Ammon's horn (tissue), 1 donor: ENCODE measurements around the gene ATG2A.
A peak's percentile ranks its signal among the peaks of the same experiment; 100 is the strongest.

Experiments
- DNase-seq: peaks from one replicate; pipeline ENCODE4 v3.0.0-alpha.2; 2016; ENCODE audit warnings: low spot score

Gene ATG2A

DNA sequence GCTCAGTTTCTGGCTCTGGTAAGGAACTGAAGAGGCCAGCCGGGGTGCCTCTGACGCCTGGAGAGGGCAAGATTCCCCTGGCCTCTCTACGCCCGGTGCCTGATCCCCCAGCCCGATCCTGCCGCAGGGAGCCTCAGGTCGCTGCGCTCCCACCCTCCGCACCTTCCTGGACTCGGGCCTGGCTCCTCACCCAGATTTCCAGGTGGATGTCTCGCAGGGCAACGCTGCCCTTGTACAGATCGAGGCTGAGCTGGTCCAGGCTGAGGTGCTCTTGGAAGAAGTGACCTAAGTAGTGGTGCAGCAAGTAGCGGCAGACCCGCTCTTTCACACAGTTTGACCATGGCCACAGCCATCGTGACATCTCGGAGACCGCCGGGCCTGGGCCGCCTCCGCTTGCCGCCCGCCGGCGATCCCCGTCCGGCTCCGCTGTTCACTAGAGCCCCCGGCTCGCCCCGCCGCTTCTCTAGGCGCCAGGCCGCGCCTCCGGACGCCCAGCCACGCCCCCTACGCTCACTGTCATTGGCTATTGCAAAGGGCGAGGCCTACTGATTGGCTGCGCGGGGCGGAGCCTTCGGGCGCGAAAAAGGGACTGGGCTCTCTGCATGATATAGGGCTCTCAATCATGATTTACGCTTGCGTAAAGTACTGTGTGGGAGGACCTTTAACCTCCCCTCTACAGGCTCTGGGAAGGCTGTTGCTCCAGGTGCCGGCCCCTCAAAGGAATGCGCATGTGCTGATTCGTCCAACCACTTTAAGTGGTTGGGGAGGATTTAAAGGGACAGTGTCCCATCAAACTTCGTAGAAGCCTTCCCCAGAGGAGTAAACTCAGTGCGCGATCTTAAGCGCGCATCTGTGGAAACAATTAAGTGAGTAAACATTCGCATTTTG is at the start of gene ATG2A:
TSS of gene ATG2A (minus strand) at position 435 of the 888 bp plus-strand sequence. CDS start at position 361, 74 bp downstream.
- DNase-seq: peak; percentile 99

DNA sequence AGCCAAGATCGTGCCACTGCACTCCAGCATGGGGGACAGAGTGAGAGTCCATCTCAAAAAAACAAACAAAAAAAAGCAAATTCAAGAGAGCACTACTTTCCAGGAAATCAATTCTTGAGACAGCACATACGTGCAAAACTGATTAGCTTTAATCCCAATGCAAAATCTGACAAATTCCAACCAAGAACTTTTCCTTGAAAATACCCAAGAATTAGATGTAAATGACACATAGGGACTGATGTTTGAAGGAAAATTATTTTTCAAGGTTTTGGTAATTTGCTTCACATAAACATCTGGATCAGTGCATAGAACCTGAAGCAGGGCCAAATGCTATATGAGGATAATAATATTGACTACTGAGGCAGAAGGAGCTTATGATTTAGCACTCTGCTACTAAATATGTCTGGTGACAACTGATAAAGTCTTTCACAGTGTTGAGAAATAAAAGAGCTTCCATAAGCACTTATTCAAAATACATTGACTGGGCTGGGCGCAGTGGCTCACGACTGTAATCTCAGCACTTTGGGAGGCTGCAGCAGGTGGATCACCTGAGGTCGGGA is 46.1 kb upstream of the ATG2A start:
- DNase-seq: no peak

DNA sequence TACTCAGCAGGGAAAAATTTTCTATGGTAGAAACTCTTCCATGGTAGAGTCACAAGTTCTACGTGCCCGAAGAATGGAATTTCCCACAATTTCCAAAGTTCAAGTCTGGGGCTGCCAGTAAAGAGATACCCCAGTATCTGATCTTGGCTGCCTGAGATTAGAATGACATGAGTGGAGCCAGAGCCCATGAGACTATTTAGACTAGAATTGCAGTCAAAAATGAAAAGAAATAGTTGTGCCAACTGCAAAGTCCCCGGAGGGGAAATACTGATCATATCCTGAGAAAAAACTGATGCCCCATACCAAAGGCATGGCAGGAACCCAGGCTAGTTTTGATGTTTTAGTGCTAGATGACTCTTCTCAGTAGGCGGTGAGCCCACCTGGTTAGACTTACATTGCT is 43.7 kb upstream of the ATG2A start:
- no peak for DNase-seq

DNA sequence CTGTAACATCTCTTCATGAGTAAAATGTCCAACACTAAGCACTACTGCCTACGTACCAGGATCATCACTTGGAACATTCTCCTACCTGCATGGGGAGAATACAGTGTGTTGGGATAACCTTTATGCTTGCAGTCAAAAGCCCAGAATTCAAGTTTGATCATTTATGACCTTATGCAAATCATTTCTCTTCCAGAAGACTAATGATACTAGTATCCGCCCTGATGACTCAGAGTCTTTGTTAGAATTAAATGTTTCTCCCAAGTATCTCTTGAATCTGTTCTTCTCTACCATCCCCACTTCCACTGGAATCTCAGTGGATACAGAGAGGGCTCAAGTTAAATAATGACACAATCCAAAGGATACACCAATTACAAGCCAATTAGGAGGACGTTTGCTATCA is 42.5 kb upstream of the ATG2A start:
- DNase-seq: no peak

DNA sequence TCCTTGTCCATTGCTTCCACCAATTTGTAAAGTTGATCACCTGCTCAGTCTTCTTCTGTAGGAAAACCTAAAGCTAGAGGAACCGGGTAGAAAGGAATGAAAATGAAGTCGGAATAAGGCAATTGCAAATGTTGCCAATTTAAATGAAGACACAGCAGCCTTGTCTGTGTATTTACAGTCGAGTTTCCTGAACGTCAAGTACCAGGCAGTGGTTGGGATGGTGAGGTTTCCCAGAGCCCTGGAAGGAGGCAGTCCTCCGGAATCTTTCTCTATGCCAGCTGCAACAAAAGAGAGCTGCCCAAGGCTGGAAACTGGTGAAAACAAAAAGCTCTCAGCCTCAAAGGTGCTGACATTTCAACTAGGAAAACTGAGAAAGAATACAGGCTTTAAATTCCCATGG is 37.2 kb upstream of the ATG2A start:
- DNase-seq: no peak

DNA sequence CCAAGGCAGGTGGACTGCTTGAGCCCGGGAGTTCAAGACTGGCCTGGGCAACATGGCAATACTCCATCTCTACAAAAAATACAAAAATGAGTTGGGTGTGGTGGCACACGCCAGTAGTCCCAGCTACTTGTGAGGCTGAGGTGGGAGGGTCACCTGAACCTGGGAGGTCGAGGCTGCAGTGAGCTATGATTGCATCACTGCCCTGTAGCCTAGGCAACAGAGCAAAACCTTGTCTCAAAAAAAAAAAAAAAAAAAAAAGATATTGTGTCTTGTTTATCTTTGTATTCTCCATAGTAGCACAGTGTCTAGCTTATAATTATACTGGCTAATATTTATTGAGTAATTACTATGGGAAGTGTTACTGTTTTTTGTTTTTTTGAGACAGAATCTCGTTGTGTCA is 34.5 kb upstream of the ATG2A start:
- DNase-seq: no peak

DNA sequence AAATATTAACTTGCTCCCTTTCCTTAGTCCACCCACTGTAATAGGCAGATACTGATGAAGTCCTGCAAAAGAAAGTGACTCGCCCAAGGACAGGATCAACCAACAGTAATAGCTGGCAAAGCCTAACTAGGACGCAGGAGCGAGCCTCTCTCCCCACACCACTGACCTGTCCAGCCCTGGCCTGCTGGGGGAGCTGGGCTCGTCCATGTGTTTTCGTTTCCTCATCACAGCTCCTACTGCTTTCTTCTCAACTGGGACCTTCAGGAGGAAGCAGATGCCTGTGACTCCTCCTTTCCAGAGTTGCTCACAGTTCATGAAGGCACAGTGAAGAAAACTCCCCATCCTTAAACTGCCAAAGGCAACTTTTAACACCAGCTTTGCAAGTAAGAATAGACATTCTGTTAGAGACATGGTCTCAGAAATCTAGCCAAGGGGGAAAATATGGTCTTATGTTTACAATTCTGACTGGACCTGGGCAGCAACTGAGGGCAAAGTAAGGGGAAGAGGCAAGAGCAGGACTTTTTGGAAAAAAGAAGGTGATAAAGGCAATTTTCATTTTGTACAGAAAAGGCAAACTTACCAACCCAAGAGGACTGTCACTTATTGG is 30.3 kb upstream of the ATG2A start:
- DNase-seq: peak; percentile 20

DNA sequence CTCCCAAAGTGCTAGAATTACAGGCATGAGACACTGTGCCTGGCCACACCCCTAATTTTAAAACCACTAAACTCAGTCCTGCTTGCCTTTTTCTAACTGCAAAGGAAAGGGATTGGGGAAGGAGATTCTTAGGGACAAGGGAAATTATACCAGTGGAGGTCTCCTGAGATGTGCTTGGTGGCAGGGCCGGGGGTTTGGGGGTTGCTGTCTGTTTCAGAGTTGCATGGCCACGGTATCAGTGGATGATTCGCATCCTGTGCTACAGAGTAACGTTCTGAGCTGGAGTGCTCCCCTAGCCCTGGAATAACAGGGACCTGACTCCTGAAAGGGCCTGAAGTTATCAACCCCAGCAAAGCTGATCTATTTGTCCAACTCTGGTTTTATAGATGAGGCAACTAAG is 19.5 kb upstream of the ATG2A start:
- no peak for DNase-seq

DNA sequence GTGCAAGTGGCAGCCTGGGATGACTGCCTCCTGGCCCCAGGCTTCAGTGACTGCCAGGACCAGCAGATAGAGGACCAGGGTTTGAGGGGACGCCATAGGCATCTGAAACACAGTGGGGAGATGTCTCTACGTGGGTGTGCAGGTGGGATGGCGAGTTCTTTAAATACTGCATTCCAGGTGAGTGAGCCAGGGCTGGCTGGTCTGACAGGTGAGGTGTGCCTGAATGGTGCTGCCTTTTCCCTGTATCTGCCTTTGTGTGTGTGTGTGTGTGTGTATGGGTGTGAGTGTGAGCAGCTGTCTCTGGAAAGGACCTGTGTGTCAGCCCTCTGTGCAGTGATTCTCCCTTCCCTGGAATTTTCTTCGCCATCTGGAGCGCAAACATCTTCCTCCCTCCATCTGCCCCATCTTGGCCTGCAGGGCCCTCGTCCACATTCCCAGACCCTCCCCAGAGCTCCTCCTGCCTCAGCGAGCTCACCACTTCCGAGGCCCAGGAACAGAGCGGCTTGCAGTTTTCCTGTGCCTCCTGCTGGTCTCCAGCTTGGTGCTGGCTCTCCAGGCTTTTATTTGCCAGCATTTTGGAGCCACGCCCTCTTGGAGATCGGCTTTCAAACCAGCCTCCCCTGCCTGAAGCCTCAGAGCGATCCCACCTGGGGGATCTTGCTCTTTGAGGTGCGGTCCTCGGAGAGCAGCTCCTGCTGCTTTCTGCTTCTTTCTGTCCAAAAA is 18.5 kb upstream of the ATG2A start, which contains the start of gene GPHA2:
TSS of gene GPHA2 (minus strand) at position 535 of the 723 bp plus-strand sequence. CDS start at position 102, 433 bp downstream.
- DNase-seq: no peak

DNA sequence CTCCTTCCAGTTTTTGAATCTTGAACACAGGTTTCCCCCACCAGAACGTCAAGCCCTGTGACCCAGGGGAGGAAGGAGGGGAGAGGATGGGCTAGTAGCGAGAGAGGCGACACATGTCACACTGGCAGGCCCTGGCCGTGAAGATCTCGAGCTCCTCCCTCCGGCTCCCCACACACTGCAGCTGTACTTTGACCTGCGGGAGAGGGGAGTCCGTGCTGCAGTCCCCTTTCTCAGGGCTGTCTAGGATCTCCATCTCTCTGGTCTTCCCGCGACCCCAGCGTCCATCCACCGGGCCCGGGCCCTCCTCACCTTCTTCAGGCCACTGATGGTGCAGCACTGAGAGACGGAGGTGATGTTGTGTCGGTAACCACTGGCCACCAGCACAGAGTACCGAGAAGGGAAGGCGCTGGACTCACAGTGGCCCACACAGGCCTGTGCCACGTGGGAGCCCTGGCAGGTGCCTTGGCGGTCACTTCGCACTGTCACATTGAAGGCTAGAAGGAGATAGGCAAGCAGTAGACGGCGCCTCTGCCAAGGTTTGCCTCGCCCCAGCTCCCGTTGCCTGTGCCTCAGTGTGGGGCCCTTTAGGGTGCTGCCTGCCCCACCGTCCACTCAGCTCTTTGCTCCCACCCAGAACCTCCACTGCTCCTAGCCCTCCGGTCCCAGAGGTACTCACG is 17.8 kb upstream of the ATG2A start:
- no peak for DNase-seq

DNA sequence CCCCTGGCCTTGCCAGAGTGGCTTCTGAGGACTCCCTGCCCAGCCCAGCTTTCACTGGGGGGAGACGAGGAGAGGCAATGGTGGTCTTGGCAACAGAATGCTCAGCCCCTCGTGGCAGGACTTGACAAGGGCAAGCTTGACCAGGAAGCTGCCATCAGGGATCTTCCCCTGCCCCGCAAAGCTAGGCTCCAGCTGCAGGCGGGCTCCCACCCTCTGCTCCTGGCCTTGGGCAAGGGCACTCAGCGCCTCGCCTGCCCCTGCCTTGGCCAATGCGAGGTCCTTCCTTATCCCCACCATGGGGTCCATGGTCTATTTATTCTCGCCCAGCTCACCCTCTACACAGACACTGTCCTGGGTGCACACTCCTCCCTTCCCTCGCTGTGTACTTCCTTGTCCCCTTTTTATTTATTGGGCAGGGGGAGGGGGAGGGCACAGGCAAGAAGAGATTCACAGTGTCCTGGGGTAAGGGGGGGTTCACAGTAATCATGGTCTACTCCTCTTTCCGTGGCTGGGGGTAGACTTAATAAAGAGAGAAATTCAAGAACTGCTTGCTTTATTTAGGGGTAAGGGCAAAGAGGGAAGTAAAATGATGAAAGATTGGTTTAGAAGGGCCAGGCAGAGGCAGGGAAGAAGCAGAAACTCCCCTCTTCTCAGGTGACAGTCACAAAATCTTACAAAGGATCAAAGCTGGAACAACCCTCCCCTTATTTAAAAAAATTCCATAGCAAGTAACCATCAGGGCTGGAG is 17.1 kb upstream of the ATG2A start:
- DNase-seq: no peak

DNA sequence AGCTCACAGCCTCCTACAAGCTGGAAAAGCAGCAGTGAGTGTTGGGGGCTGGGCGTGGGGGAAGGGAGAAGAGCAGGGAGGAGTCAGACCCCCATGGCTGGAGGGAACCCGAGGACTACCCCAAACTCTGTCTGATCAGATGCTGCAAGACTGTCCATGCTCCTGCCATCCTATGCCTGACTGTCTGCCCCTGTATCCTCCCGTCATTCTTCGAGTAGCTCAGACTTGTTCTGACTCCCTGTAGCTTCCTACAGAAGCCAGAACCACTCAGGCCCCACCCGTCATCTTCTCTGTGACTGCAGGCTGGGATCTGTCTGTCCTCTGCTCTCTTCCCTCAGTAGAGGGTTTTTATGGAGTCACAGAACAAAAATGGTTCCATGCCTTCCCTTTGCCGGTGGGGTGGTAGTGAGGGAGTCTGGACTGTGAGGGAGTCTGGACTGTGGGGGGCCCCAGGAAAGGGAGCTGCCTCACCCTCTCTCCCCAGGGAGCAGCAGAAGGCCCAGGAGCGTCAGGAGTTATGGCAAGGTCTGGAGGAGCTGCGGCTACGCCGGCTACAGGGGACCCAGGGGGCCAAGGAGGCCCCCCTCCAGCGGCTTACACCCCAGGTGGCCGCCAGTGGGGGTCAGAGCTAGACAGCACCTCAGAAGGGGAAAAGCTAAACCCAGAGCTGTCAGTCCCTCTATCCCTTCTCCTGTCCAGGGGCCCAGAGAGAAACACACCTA is 16.4 kb upstream of the ATG2A start:
- DNase-seq: no peak

DNA sequence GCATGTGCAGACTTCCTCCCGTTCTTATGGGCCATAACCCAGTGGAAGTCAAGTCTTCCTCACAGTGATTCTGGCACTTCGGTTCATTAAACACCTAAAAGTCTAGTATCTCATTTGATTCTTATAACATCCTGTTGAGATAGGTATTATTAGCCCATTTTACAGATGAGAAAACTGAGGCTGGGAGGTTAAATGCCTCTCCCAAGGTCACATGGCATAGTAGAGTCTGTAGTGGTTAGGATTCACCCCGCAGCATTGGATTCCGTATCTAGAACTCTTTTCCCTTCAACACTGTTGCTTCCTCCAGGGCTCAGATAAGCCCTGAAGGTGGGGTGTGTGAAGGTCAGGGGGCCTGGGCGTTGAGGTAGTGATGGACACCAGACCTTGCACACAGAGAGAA is 15.3 kb upstream of the ATG2A start:
- DNase-seq: no peak

DNA sequence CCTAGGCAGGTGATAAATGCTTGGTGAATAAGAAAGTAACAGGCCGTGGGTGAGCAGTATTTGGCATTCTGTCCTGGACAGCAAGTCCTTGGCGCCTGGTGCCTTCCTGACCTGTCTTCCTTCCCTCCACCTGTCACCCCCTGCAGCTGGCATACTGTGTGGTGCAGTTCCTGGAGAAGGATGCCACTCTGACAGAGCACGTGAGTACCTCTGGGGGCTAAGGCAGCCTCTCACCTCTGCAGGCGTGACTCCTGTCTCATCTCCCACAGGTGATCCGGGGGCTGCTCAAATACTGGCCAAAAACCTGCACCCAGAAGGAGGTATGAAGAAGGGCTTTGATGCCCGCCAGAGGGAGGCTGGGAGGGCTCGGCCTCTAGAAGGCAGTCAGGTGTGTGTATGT is 14.3 kb upstream of the ATG2A start:
- no peak for DNase-seq

DNA sequence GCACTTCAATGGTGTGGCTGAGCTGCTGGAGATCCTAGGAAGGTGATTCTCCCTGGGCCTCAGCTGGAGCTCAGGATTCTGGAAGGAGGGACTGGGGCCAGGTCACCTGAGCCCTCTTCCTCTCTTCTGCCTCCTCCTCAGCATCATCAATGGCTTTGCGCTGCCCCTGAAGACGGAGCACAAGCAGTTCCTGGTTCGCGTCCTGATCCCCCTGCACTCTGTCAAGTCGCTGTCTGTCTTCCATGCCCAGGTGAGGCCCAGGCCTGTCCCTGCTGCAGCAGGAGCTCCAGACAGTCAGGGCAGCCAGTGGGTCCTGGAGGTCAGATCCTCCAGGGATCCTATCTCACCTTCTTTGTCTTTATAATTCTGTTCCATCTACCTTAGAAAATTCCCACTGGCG is 13.3 kb upstream of the ATG2A start:
- DNase-seq: no peak

DNA sequence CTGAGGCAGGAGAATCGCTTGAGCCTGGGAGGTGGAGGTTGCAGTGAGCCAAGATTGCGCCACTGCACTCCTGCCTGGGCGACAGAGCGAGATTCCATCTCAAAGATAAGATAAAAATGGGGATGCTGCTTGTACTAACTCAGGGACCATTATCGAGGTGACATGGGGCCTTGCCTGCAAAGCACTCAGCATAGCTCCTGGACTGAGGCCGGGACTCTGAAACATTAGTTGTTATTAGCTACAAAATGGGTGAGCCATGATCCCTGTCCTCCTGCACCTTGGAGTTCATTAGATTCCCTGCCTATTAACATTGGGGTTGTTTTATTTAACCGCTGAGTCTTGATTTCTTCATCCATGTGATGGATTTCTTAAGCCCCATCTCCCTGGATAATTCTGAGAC is 12.6 kb upstream of the ATG2A start:
- no peak for DNase-seq

DNA sequence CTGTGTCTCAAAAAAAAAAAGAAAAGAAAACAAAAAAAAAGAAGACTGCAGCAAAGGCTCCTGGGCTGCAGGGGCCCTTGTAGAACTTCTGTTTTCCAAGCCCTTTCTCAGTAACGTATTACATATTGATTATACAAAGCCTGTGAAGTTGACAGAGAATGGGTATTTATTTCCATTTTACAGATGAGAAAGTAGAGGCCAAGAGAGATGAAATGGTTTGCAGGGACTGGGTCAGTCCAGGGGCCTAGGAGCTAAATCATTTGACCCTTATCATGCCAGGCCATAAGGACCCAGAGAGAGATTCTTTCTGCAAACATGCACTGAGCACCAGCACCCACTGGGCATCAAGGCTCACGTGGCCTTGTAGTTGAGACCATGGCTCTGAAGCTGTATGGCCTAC is 11.9 kb upstream of the ATG2A start:
- no peak for DNase-seq

DNA sequence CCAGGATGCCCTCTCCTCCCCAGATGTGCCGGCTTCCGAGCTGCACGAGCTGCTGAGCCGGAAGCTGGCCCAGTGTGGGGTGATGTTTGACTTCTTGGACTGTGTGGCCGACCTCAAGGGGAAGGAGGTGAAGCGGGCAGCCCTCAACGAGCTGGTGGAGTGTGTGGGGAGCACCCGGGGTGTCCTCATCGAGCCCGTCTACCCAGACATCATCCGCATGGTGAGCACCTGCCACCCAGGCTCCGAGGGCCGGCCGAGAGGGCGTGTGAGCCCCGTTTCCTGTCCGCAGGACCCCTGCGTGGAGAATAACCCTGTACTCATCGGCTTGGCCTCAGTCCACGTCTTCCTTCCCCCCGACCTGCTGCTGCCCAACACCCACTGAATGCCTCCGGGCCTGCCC is 9.7 kb upstream of the ATG2A start:
- no peak for DNase-seq

DNA sequence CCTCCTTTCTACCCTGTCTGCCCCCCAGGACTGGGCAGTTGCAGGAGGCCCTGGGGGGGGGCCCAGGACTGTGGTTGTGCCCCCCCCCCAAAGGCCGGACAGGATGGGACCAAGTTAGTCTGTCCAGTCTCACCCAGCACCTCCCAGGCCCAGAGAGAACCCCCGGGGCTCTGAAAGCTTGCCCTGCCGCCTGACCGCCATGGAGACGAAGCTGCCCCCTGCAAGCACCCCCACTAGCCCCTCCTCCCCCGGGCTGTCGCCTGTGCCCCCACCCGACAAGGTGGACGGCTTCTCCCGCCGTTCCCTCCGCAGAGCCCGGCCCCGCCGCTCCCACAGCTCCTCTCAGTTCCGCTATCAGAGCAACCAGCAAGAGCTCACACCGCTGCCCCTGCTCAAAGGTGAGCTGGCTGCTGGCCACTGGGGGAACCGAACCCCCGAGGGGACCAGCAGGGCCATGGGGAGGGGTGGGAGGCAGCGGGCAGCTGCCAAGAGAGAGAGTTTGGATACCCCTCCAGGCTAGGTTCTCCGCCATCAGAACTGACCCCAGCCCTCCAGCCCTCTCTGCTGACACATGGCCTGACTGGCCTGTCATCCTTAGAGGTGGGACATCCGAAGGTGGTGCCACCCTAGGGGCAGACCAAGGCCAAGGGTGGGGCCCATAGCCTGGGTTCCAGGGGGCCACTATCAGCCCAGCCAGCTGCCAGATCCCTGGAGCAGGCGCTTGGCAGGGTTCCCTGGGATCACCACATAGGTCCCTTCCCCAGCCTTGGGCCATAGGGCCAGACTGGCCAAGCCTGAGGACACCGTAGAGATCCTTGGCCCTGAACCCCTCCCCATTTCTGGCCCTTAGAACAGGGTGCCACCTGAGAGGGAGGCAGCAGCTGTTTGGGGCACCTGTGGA is 8.8 kb upstream of the ATG2A start:
- DNase-seq: no peak

DNA sequence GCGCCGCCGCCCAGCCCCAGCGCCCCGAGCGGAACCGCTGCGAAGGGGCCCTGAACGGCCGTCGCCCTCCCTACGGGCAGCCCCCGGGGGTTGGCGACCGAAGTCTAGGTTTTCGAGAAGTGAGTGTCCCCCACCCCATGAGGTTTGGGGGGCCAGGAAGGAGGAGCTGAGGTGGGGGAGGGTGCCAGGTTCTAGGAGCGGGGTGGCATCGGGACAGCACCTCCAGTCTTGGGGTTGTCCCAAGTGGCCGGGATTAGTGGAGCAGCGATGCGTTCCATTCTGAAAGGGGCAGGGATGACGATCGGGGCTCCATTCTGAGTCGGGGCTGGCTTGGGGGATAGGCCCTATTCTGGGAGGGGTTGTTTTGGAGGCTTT is 7.9 kb upstream of the ATG2A start:
- DNase-seq: no peak
